Spinal cord (tissue), 10 donors: ENCODE measurements around the gene CBX1. TPM values are rescaled to one million over a fixed set of nuclear protein-coding genes. Genes with fewer than 3 reads are reported as not detected.

Experiments
- DNase-seq, 6 donors: peaks; one replicate each; pipeline versions ENCODE4 v3.0.0 to v3.0.0-alpha.2; 2013 to 2015; ENCODE audit warnings: low spot score in 6 of 6, low read depth in 4 of 6
- H3K27ac ChIP-seq: one replicate; pipeline ENCODE4 v1.5.1; 2013; ENCODE audit warnings: low read depth, low read length, control low read depth
- H3K27me3 ChIP-seq: one replicate; pipeline ENCODE4 v1.6.1; 2013; ENCODE audit warnings: low read length; ENCODE audit not compliant: control insufficient read depth, insufficient read depth
- H3K36me3 ChIP-seq: one replicate; pipeline ENCODE4 v1.6.1; 2013; ENCODE audit warnings: low read length; ENCODE audit not compliant: control insufficient read depth, insufficient read depth
- H3K4me1 ChIP-seq: one replicate; pipeline ENCODE4 v1.6.1; 2013; ENCODE audit warnings: low read length; ENCODE audit not compliant: control insufficient read depth, insufficient read depth
- H3K4me3 ChIP-seq: one replicate; pipeline ENCODE4 v1.5.1; 2013; ENCODE audit warnings: low read depth, low read length, control low read depth
- H3K9me3 ChIP-seq: one replicate; pipeline ENCODE4 v1.6.1; 2013; ENCODE audit warnings: low read length; ENCODE audit not compliant: control insufficient read depth, insufficient read depth
- WGBS: methylation state at CpG from one replicate; pipeline ENCODE4 v1.1.5; 2013; ENCODE audit warnings: missing lambda C conversion rate; ENCODE audit not compliant: insufficient coverage; 5-methylcytosine and 5-hydroxymethylcytosine counted together
- polyA plus RNA-seq, 2 donors: library from polyadenylated mRNA; unstranded; fragments of 120-200 nt; gene quantifications; one replicate each; pipeline ENCODE4 v1.2.1, GENCODE V29; 2013; ENCODE audit not compliant: insufficient read length in 2 of 2
- total RNA-seq, 2 donors: library from RNA; depleted of rRNA in 1 of 2; stranded (reverse); fragments of 120-200 nt in 1 of 2; fragments of >200 nt in 1 of 2; gene quantifications; one replicate each; pipeline versions ENCODE4 v1.2.3 to v1.2.4, GENCODE V29; 2013 to 2014
- donor health status: healthy.

CBX1 gene
- total and polyA plus RNA-seq, 4 donors, result 76.2 to 240 (median 160) TPM

DNA sequence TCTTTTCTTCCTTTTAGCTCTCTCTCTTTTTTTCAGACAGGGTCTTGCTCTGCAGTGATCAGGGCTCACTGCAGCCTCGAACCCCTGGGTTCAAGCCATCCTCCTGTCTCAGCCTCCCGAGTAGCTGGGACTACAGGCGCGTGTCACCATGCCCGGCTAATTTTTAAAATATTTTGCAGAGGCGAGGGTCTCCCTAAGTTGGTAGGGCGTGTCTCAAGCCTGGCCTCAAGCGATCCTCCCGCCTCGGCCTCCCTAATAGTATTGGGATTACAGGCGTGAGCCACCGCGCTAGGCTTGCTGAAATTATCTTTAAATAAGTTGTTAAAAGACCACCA, 5.5 kb upstream of the CBX1 start:
- no peaks in the 10 kb centered on the region for H3K36me3 ChIP-seq
- H3K4me1 ChIP-seq, result peaks cover 19% of the 10 kb centered on the region
- H3K4me3 ChIP-seq, result peak overlapping the region; percentile 97
- H3K27me3 ChIP-seq, result no peaks in the 10 kb centered on the region
- peak overlapping the region; percentile 94 for H3K27ac ChIP-seq
- no peak for DNase-seq
- 61% methylated on average over 7 of the region's 13 CpGs for WGBS
- no peaks in the 10 kb centered on the region for H3K9me3 ChIP-seq

- H3K4me3 ChIP-seq, result no peak overlapping the region
- H3K27ac ChIP-seq, result no peak overlapping the region
- H3K36me3 ChIP-seq, result no peaks in the 10 kb centered on the region
- no peak for DNase-seq
- H3K4me1 ChIP-seq, result peaks cover 25% of the 10 kb centered on the region
- WGBS, result 90% methylated on average over 5 of the region's 7 CpGs
- no peaks in the 10 kb centered on the region for H3K9me3 ChIP-seq
- no peaks in the 10 kb centered on the region for H3K27me3 ChIP-seq
Observed at GRCh38 chr17:48104440-48104839, 3.2 kb upstream of the CBX1 start.

DNA sequence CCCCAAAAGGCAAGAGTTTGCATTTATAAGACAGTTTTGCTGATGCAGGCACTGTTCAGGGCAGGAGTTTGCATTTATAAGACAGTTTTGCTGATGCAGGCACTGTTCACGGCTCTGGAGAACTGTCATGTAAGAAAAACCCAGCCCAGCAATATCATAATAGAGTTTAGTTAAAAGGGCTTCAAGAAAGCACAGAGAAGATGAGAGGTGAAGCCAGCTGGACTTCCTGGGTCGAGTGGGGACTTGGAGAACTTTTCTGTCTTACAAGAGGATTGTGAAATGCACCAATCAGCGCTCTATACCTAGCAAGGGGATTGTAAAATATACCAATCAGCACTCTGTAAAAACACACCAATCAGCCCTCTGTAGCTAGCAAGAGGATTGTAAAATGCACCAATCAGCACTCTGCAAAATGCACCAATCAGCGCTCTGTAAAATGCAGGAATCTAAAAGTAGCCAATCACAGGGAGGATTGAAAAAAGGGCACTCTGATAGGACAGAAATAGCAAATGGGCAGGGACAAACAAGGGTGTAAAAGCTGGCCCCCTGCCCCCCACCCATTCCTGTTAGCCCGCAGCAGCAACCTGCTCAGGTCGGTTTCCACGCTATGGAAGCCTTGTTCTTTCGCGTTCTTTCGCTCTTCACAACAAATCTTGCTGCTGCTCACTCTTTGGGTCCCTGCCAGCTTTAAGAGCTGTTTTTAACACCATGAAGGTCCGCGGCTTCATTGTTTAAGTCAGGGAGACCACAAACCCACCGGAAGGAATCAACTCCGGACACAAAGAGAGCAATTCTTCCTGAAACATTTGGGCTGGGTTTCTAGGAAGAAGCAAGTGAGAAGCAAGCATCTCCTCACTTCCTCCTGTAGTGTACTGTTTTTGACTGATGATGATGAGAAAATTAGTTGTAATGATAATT, 1.8 kb upstream of the CBX1 start:
- H3K4me1 ChIP-seq, result peaks cover 22% of the 10 kb centered on the region
- no peak overlapping the region for H3K4me3 ChIP-seq
- no peak for DNase-seq
- H3K36me3 ChIP-seq, result no peaks in the 10 kb centered on the region
- WGBS, result 67% methylated on average over 9 of the region's 14 CpGs
- no peak overlapping the region for H3K27ac ChIP-seq
- no peaks in the 10 kb centered on the region for H3K27me3 ChIP-seq
- H3K9me3 ChIP-seq, result no peaks in the 10 kb centered on the region

DNA sequence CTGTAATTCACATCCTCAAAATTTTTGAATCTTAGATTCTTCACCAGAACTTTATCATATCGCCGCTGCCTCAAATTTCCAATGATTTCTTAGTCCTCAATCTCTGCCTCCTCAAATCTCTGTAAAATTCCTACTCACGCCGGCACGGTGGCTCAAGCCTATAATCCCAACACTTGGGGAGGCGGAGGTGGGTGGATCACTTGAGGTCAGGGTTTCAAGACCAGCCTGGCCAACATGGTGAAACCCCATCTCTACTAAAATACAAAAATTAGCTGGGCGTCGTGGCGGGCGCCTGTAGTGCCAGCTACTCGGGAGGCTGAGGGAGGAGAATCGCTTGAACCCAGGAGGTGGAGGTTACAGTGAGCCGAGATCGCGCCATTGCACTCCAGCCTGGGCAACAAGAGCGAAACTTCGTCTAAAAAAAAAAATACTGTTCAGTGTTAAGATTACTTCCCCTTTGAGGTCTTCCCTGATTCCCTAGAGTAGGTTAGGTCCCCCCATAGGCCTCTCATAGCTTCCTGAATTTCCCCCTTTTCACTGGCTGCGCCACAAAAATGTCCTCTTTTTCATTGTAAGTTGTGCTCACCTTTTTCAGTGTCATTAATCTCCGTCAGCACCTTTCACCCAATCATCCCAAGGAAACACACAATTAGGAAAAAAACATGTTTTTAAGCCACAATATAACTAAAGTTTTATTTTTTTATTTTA, 919 bp upstream of the CBX1 start:
- DNase-seq, result no peak
- Histone ChIP-seq H3K9me3 (no peaks in the 10 kb centered on the region), H3K4me3 (peak overlapping the region; percentile 80), H3K36me3 (peaks cover 3% of the 10 kb centered on the region), H3K27me3 (no peaks in the 10 kb centered on the region), H3K4me1 (peaks cover 22% of the 10 kb centered on the region), H3K27ac (no peak overlapping the region)
- WGBS, result 77% methylated on average over 4 of the region's 19 CpGs

DNA sequence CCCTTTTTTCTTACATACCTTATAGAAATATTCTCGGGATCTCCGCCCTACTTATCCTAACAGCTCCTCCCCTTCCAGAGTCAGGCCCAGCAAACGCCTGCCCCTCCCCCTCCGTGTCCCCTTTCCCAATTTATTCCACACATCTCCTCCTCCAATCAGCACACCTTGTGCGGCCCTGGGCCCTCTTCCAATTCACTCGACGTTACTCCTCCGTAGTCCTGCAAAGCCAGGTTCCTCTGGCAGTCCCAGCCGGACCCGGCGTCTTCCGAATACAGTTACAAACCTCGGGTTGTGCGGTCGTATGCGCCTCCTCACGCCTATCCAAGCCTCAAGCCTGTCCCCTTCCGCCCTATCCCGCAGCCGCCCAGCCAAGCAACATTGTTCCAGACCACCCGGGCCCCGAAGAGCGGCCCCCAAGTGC, 677 bp downstream of the CBX1 start:
- H3K36me3 ChIP-seq, result peaks cover 12% of the 10 kb centered on the region
- peaks cover 14% of the 10 kb centered on the region for H3K4me1 ChIP-seq
- H3K27me3 ChIP-seq, result no peaks in the 10 kb centered on the region
- peak in 3 of 6 donors; percentile 39 to 86 (median 80) for DNase-seq
- whole genome bisulfite sequencing, result 0% methylated on average over 23 of the region's 23 CpGs
- peak overlapping the region; percentile 80 for H3K4me3 ChIP-seq
- no peaks in the 10 kb centered on the region for H3K9me3 ChIP-seq
- peak overlapping the region; percentile 93 for H3K27ac ChIP-seq

- no peak for DNase-seq
- H3K4me1 ChIP-seq, result peaks cover 14% of the 10 kb centered on the region
- 26% methylated on average over 5 of the region's 10 CpGs for WGBS
- H3K27ac ChIP-seq, result peak overlapping the region; percentile 93
- H3K36me3 ChIP-seq, result peaks cover 14% of the 10 kb centered on the region
- H3K27me3 ChIP-seq, result no peaks in the 10 kb centered on the region
- H3K9me3 ChIP-seq, result no peaks in the 10 kb centered on the region
- peak overlapping the region; percentile 80 for H3K4me3 ChIP-seq
Observed at GRCh38 chr17:48100160-48100559, 1.1 kb downstream of the CBX1 start.

GRCh38 chr17:48095611-48096010, 5.7 kb downstream of the CBX1 start:
- peaks cover 30% of the 10 kb centered on the region for H3K36me3 ChIP-seq
- H3K4me3 ChIP-seq, result no peak overlapping the region
- no peaks in the 10 kb centered on the region for H3K27me3 ChIP-seq
- no peaks in the 10 kb centered on the region for H3K9me3 ChIP-seq
- WGBS, result no CpG with 5 or more reads among the region's 4 CpGs
- no peak for DNase-seq
- peaks cover 8% of the 10 kb centered on the region for H3K4me1 ChIP-seq
- no peak overlapping the region for H3K27ac ChIP-seq

GRCh38 chr17:48093341-48094045, 7.8 kb downstream of the CBX1 start:
- 83% methylated on average over 7 of the region's 11 CpGs for WGBS
- Histone ChIP-seq H3K36me3 (peaks cover 33% of the 10 kb centered on the region), H3K4me1 (no peaks in the 10 kb centered on the region), H3K27ac (no peak overlapping the region), H3K27me3 (no peaks in the 10 kb centered on the region), H3K4me3 (no peak overlapping the region), H3K9me3 (no peaks in the 10 kb centered on the region)
- DNase-seq, result no peak

- Histone ChIP-seq H3K27me3 (no peaks in the 10 kb centered on the region), H3K36me3 (peaks cover 3% of the 10 kb centered on the region), H3K4me1 (peaks cover 5% of the 10 kb centered on the region), H3K4me3 (no peak overlapping the region), H3K27ac (no peak overlapping the region), H3K9me3 (no peaks in the 10 kb centered on the region)
- no CpG with 5 or more reads among the region's 2 CpGs for WGBS
- DNase-seq, result no peak
Observed at GRCh38 chr17:48084932-48085331, 16.3 kb downstream of the CBX1 start.
